Astrocyte (in vitro differentiated cells and primary cell): ENCODE measurements around the gene SAMD4B. TPM values are rescaled to one million over a fixed set of nuclear protein-coding genes. Genes with fewer than 3 reads are reported as not detected.

Source experiments
- DNase-seq: peaks from one replicate; pipeline ENCODE4 v3.0.0-alpha.2; 2010; ENCODE audit warnings: low read depth
- FAIRE-seq: peaks from 2 replicates; lab custom pipeline; 2011; peaks lifted over from hg19 to GRCh38; lab: Jason Lieb, UNC
- H2AFZ ChIP-seq: 2 replicates; pipeline ENCODE4 v1.6.0; 2012; ENCODE audit warnings: low read depth, low read length, inconsistent platforms
- H3K27ac ChIP-seq: 2 replicates; pipeline ENCODE4 v1.5.1; 2011; ENCODE audit warnings: low read depth, low read length, inconsistent platforms
- H3K27me3 ChIP-seq: 2 replicates; pipeline ENCODE4 v1.6.0; 2011; ENCODE audit warnings: low read length, inconsistent platforms; ENCODE audit not compliant: insufficient read depth
- H3K36me3 ChIP-seq: 2 replicates; pipeline ENCODE4 v1.5.1; 2011; ENCODE audit warnings: low read length, inconsistent platforms; ENCODE audit not compliant: insufficient read depth
- H3K4me1 ChIP-seq: 2 replicates; pipeline ENCODE4 v1.5.1; 2011; ENCODE audit warnings: low read length, inconsistent platforms; ENCODE audit not compliant: insufficient read depth
- H3K4me2 ChIP-seq: 2 replicates; pipeline ENCODE4 v1.6.0; 2012; ENCODE audit warnings: low read length, inconsistent platforms
- H3K4me3 ChIP-seq: 2 replicates; pipeline ENCODE4 v1.5.1; 2011; ENCODE audit warnings: low read depth, mild to moderate bottlenecking, low read length, inconsistent platforms; ENCODE audit not compliant: insufficient read depth
- H3K79me2 ChIP-seq: 2 replicates; pipeline ENCODE4 v1.6.0; 2012; ENCODE audit warnings: mild to moderate bottlenecking, low read length, inconsistent platforms; ENCODE audit not compliant: insufficient read depth
- H3K9ac ChIP-seq: 2 replicates; pipeline ENCODE4 v1.6.0; 2012; ENCODE audit warnings: mild to moderate bottlenecking, low read length, inconsistent platforms
- H3K9me3 ChIP-seq: 2 replicates; pipeline ENCODE4 v1.5.1; 2012; ENCODE audit warnings: low read depth, mild to moderate bottlenecking, low read length, inconsistent platforms; ENCODE audit not compliant: insufficient read depth
- H4K20me1 ChIP-seq: 2 replicates; pipeline ENCODE4 v1.6.0; 2012; ENCODE audit warnings: low read length, inconsistent platforms; ENCODE audit not compliant: insufficient read depth
- H3K27ac Mint-ChIP-seq: one replicate; pipeline ENCODE4 v1.8.0; 2021; ENCODE audit warnings: mild to moderate bottlenecking, mixed read lengths; ENCODE audit not compliant: unreplicated experiment
- H3K27me3 Mint-ChIP-seq: one replicate; pipeline ENCODE4 v1.8.0; 2021; ENCODE audit warnings: low read depth, mixed read lengths; ENCODE audit not compliant: unreplicated experiment
- H3K36me3 Mint-ChIP-seq: one replicate; pipeline ENCODE4 v1.8.0; 2021; ENCODE audit warnings: low read depth, mixed read lengths; ENCODE audit not compliant: unreplicated experiment
- H3K4me1 Mint-ChIP-seq: one replicate; pipeline ENCODE4 v1.8.0; 2021; ENCODE audit warnings: low read depth, mixed read lengths; ENCODE audit not compliant: unreplicated experiment
- H3K4me3 Mint-ChIP-seq: one replicate; pipeline ENCODE4 v1.8.0; 2021; ENCODE audit warnings: mild to moderate bottlenecking, moderate library complexity, mixed read lengths; ENCODE audit not compliant: unreplicated experiment
- H3K9me3 Mint-ChIP-seq: one replicate; pipeline ENCODE4 v1.8.0; 2021; ENCODE audit warnings: mild to moderate bottlenecking, mixed read lengths; ENCODE audit not compliant: unreplicated experiment
- EZH2 ChIP-seq: IDR thresholded peaks from 2 replicates; pipeline ENCODE4 v1.6.1; 2012; ENCODE audit warnings: mild to moderate bottlenecking, low read length, inconsistent platforms; ENCODE audit not compliant: insufficient read depth
- total RNA-seq: library from RNA; stranded (reverse); gene quantifications from 2 replicates; pipeline ENCODE4 v1.2.1, GENCODE V29; 2021
- TF ChIP-seq, protein P1 (sequence below): IDR thresholded peaks from 2 replicates; pipeline ENCODE4 v1.5.1; 2011; ENCODE audit warnings: low read depth, mild to moderate bottlenecking, inconsistent platforms, low read length, moderate library complexity; ENCODE audit not compliant: insufficient read depth

Gene SAMD4B
- total RNA-seq, 1 donor from 2014 or later = 98.6 TPM

- no peak overlapping the region for H3K4me2 ChIP-seq
- Mint-ChIP-seq H3K4me3 (no peak overlapping the region), H3K36me3 (peaks cover 31% of the 10 kb centered on the region), H3K27ac (no peak overlapping the region), H3K4me1 (peaks cover 16% of the 10 kb centered on the region), H3K27me3 (no peaks in the 10 kb centered on the region), H3K9me3 (no peaks in the 10 kb centered on the region)
- no peaks in the 10 kb centered on the region for H3K27me3 ChIP-seq
- no peak overlapping the region for H3K9ac ChIP-seq
- peaks cover 20% of the 10 kb centered on the region for H3K36me3 ChIP-seq
- FAIRE-seq (no peak), DNase-seq (no peak)
- no peak overlapping the region for H2AFZ ChIP-seq
- peaks cover 41% of the 10 kb centered on the region for H4K20me1 ChIP-seq
- H3K79me2 ChIP-seq = peaks cover 18% of the 10 kb centered on the region
- no peak overlapping the region for H3K4me3 ChIP-seq
- H3K27ac ChIP-seq = no peak overlapping the region
- peaks cover 15% of the 10 kb centered on the region for H3K4me1 ChIP-seq
- H3K9me3 ChIP-seq = no peaks in the 10 kb centered on the region
- TF ChIP-seq, protein P1, sequence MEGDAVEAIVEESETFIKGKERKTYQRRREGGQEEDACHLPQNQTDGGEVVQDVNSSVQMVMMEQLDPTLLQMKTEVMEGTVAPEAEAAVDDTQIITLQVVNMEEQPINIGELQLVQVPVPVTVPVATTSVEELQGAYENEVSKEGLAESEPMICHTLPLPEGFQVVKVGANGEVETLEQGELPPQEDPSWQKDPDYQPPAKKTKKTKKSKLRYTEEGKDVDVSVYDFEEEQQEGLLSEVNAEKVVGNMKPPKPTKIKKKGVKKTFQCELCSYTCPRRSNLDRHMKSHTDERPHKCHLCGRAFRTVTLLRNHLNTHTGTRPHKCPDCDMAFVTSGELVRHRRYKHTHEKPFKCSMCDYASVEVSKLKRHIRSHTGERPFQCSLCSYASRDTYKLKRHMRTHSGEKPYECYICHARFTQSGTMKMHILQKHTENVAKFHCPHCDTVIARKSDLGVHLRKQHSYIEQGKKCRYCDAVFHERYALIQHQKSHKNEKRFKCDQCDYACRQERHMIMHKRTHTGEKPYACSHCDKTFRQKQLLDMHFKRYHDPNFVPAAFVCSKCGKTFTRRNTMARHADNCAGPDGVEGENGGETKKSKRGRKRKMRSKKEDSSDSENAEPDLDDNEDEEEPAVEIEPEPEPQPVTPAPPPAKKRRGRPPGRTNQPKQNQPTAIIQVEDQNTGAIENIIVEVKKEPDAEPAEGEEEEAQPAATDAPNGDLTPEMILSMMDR = no peak
- TF ChIP-seq EZH2 = no peak
These were observed 82.7 kb downstream of the SAMD4B start for GRCh38 chr19:39424934-39425333.

DNA sequence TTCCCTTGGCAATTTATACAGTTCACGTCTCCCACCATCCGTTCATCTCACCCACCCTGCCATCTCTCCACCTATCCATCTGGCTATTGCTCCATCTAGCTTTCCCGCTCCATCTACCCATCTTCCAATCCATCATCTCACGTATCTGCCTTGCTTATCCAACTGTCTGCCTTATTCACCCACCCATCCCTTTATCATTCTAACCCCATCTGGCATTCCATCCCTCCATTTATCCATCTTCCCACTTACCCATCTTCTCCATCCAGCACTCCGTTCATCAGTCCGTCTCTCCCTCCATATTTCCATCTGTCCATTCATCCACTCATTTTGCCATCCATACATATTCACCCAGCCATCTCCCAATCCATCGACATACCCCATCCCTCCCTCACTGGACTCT is 83.5 kb downstream of the SAMD4B start:
- Mint-ChIP-seq H3K4me3 (no peak overlapping the region), H3K36me3 (peaks cover 30% of the 10 kb centered on the region), H3K27me3 (no peaks in the 10 kb centered on the region), H3K4me1 (peaks cover 21% of the 10 kb centered on the region), H3K9me3 (no peaks in the 10 kb centered on the region), H3K27ac (peak overlapping the region; percentile 2)
- no peak overlapping the region for H3K9ac ChIP-seq
- no peak for DNase-seq
- H2AFZ ChIP-seq = no peak overlapping the region
- H3K4me1 ChIP-seq = peaks cover 19% of the 10 kb centered on the region
- no peaks in the 10 kb centered on the region for H3K9me3 ChIP-seq
- TF ChIP-seq EZH2 = no peak
- TF ChIP-seq, protein P1 = no peak
- H3K79me2 ChIP-seq = peaks cover 16% of the 10 kb centered on the region
- no peak overlapping the region for H3K27ac ChIP-seq
- H4K20me1 ChIP-seq = peaks cover 34% of the 10 kb centered on the region
- no peak for FAIRE-seq
- peaks cover 14% of the 10 kb centered on the region for H3K36me3 ChIP-seq
- no peak overlapping the region for H3K4me3 ChIP-seq
- H3K4me2 ChIP-seq = no peak overlapping the region
- no peaks in the 10 kb centered on the region for H3K27me3 ChIP-seq

DNA sequence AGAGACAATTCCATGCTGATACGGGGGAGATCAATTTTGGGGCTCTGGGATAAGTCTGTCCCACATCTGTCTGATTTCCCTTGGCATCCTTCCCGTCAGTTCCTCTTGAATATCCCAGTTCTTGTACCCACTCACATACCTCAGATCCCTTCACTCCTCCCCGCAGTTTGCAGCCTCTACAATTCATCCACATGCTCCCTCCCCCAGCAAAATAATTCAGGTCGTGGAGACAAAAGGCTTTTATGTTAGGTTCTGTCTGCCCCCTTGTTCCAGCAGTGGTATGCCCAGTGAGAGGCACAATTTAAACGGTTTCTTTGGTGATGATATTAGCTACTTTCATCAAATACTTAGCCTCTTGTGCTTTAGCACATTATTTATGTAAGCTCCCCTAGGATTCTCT is 83.9 kb downstream of the SAMD4B start:
- H3K36me3 ChIP-seq = peaks cover 14% of the 10 kb centered on the region
- peak overlapping the region; percentile 29 for H3K9ac ChIP-seq
- FAIRE-seq = no peak
- Mint-ChIP-seq H3K9me3 (no peaks in the 10 kb centered on the region), H3K36me3 (peaks cover 31% of the 10 kb centered on the region), H3K4me1 (peaks cover 24% of the 10 kb centered on the region), H3K27me3 (no peaks in the 10 kb centered on the region), H3K27ac (peak overlapping the region; percentile 66), H3K4me3 (peak overlapping the region; percentile 41)
- H3K79me2 ChIP-seq = peaks cover 12% of the 10 kb centered on the region
- H3K4me1 ChIP-seq = peaks cover 22% of the 10 kb centered on the region
- peaks cover 32% of the 10 kb centered on the region for H4K20me1 ChIP-seq
- H3K9me3 ChIP-seq = no peaks in the 10 kb centered on the region
- no peak for DNase-seq
- H3K4me2 ChIP-seq = no peak overlapping the region
- no peak for TF ChIP-seq EZH2
- TF ChIP-seq, protein P1 = no peak
- H3K4me3 ChIP-seq = no peak overlapping the region
- H3K27ac ChIP-seq = no peak overlapping the region
- H3K27me3 ChIP-seq = no peaks in the 10 kb centered on the region
- no peak overlapping the region for H2AFZ ChIP-seq
